Glutamatergic neuron (in vitro differentiated cells): Measurements from ENCODE around the gene RXRB. TPM values are rescaled to one million over a fixed set of nuclear protein-coding genes. Genes with fewer than 3 reads are reported as not detected.
"Not testable (repeated sequence)": the region's sequence is repeated elsewhere in the genome, so short reads cannot be mapped to it uniquely, and the experiment has no call there.

Experiments used
- DNase-seq: peaks from one replicate; pipeline ENCODE4 v3.0.0; 2022
- H3K27ac Mint-ChIP-seq: one replicate; pipeline ENCODE4 v1.8.0; 2020; ENCODE audit warnings: mild to moderate bottlenecking, mixed read lengths, inconsistent platforms; ENCODE audit not compliant: unreplicated experiment
- H3K27me3 Mint-ChIP-seq: one replicate; pipeline ENCODE4 v1.8.0; 2020; ENCODE audit warnings: mild to moderate bottlenecking, moderate library complexity, mixed read lengths, inconsistent platforms; ENCODE audit not compliant: unreplicated experiment
- H3K36me3 Mint-ChIP-seq: one replicate; pipeline ENCODE4 v1.8.0; 2020; ENCODE audit warnings: mild to moderate bottlenecking, mixed read lengths, inconsistent platforms; ENCODE audit not compliant: unreplicated experiment
- H3K4me1 Mint-ChIP-seq: one replicate; pipeline ENCODE4 v1.8.0; 2020; ENCODE audit warnings: mild to moderate bottlenecking, low read depth, mixed read lengths, inconsistent platforms; ENCODE audit not compliant: unreplicated experiment
- H3K4me3 Mint-ChIP-seq: one replicate; pipeline ENCODE4 v1.8.0; 2020; ENCODE audit warnings: mild to moderate bottlenecking, mixed read lengths, inconsistent platforms; ENCODE audit not compliant: unreplicated experiment
- H3K9me3 Mint-ChIP-seq: one replicate; pipeline ENCODE4 v1.8.0; 2020; ENCODE audit warnings: mild to moderate bottlenecking, moderate library complexity, mixed read lengths, inconsistent platforms; ENCODE audit not compliant: unreplicated experiment
- CTCF ChIP-seq: fragments of 200-600 bp; sonication (generic); IDR thresholded peaks from one replicate; pipeline ENCODE4 v1.5.0; 2021; ENCODE audit not compliant: partially characterized antibody, unreplicated experiment
- total RNA-seq: library from RNA; stranded (reverse); fragmentation: NEBNext Ultra II Directional; extraction: Animal tissue kit (Norgen Biotek cat#: 25700); gene quantifications from one replicate; pipeline ENCODE4 v1.2.1, GENCODE V29; 2021; ENCODE audit not compliant: unreplicated experiment

The RXRB gene
- total RNA-seq, 1 donor from 2014 or later, result 45.3 TPM

- peaks cover 18% of the 10 kb centered on the region for H3K4me1 Mint-ChIP-seq
- H3K4me3 Mint-ChIP-seq, result no peak overlapping the region
- peaks cover 8% of the 10 kb centered on the region for H3K9me3 Mint-ChIP-seq
- H3K27ac Mint-ChIP-seq, result no peak overlapping the region
- no peak for TF ChIP-seq CTCF
- no peak for DNase-seq
- H3K27me3 Mint-ChIP-seq, result peaks cover 12% of the 10 kb centered on the region
- no peaks in the 10 kb centered on the region for H3K36me3 Mint-ChIP-seq
Measured at GRCh38 chr6:33236328-33236727, 35.9 kb upstream of the RXRB start.

DNA sequence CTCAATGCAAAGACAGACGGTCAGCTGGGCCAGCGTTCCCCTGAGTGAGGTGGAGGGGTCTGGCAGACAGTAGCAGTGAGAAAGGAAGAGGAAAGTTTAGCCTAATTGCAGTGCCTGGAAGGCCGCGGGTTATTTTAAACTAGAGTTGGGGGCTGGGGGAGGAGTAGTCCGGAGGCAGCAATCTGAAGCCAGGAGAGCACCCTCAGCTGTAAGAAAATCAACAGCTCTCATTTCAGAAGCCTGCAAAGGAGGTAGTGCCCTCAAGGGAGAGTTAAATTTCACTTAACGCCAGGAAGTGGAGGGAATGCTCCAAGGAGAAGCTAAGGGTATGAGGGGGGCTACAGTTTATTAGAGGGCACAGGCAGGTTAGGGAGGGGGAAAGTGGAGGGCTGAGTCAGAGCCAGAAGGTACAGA, 34.8 kb upstream of the RXRB start:
- H3K27ac Mint-ChIP-seq, result peak overlapping the region; percentile 67
- peak overlapping the region; percentile 74 for H3K4me3 Mint-ChIP-seq
- peaks cover 7% of the 10 kb centered on the region for H3K27me3 Mint-ChIP-seq
- no peaks in the 10 kb centered on the region for H3K36me3 Mint-ChIP-seq
- H3K9me3 Mint-ChIP-seq, result peaks cover 8% of the 10 kb centered on the region
- peak; percentile 38 for DNase-seq
- peaks cover 19% of the 10 kb centered on the region for H3K4me1 Mint-ChIP-seq
- no peak for TF ChIP-seq CTCF

- not testable (repeated sequence) for H3K27me3 Mint-ChIP-seq, H3K4me1 Mint-ChIP-seq, H3K27ac Mint-ChIP-seq, H3K9me3 Mint-ChIP-seq, DNase-seq, H3K36me3 Mint-ChIP-seq, H3K4me3 Mint-ChIP-seq
Measured at GRCh38 chr6:33226503-33227120, 26.1 kb upstream of the RXRB start.

GRCh38 chr6:33217681-33218080, 17.2 kb upstream of the RXRB start:
- no peak for TF ChIP-seq CTCF
- peaks cover 14% of the 10 kb centered on the region for H3K27me3 Mint-ChIP-seq
- H3K36me3 Mint-ChIP-seq, result no peaks in the 10 kb centered on the region
- no peak for DNase-seq
- H3K9me3 Mint-ChIP-seq, result peaks cover 4% of the 10 kb centered on the region
- H3K4me3 Mint-ChIP-seq, result no peak overlapping the region
- H3K4me1 Mint-ChIP-seq, result peaks cover under 1% of the 10 kb centered on the region
- H3K27ac Mint-ChIP-seq, result no peak overlapping the region

- no peak for DNase-seq
- no peak overlapping the region for H3K4me3 Mint-ChIP-seq
- no peak overlapping the region for H3K27ac Mint-ChIP-seq
- peaks cover 14% of the 10 kb centered on the region for H3K27me3 Mint-ChIP-seq
- no peak for TF ChIP-seq CTCF
- peaks cover 4% of the 10 kb centered on the region for H3K9me3 Mint-ChIP-seq
- H3K4me1 Mint-ChIP-seq, result peaks cover 3% of the 10 kb centered on the region
- no peaks in the 10 kb centered on the region for H3K36me3 Mint-ChIP-seq
Measured at GRCh38 chr6:33217246-33217645, 16.8 kb upstream of the RXRB start.
